ENCODE data around the gene FIG4. TPM values are rescaled to one million over a fixed set of nuclear protein-coding genes. Genes with fewer than 3 reads are reported as not detected.

The FIG4 gene
- total and polyA plus RNA-seq, 2 of the 4 experiments (the other 2 are of a cell fraction): 12.1 to 15.4 TPM

DNA sequence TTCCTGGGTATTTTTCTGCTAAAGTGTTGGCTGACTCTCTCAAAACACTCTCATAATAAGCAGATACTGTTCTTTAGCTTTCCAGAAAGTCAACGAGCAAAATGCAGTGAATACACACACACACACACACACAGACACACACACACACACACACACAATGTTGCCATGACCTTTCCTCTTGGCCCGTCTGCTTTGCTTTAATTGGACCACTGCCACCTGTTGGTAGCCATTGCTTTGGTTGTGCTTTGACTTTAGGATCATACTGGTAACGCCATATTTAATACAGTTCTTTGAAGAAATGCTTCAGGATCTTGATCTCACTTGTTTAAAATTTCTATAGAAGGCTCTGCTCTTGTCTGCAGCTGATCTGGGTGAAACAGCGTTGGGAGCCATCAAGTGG, 4.4 kb downstream of the FIG4 start:
- H2AFZ ChIP-seq (replicated peaks; ENCODE audit: low read length, poor library complexity): no peak overlapping the region
- H2BK5ac ChIP-seq (ENCODE audit: low read depth, low read length, poor library complexity, severe bottlenecking): no peak overlapping the region
- peaks cover 1% of the 10 kb centered on the region; the same call in 1 of the 2 replicates for H3K36me3 ChIP-seq (ENCODE audit: control insufficient read depth, insufficient read depth, low read length)
- no peak overlapping the region for H3K14ac ChIP-seq (replicated peaks; ENCODE audit: low read depth, low read length)
- intact Hi-C loops (cut with micrococcal nuclease) (loop anchor here (10.0 kb wide), 1 partner anchor 311 kb away; the partner anchor contains the start of gene CD164), in situ Hi-C loops (cut with MboI; ENCODE audit: low sequenced_read_pairs) (no loop called here), dilution Hi-C loops (cut with HindIII; ENCODE audit: low sequenced_read_pairs, unreplicated experiment) (no loop called here)
- H3K4ac ChIP-seq (ENCODE audit: low read depth, low read length): no peak overlapping the region
- no peak overlapping the region for H3K23ac ChIP-seq (ENCODE audit: low read depth, low read length)
- H4K8ac ChIP-seq (ENCODE audit: low read depth in 2 of 2, low read length in 2 of 2): no peak overlapping the region
- H2BK120ac ChIP-seq (ENCODE audit: low read depth, low read length): no peak overlapping the region
- BruUV-seq (replicated peaks): no TSS peak
- H2AK5ac ChIP-seq (ENCODE audit: low read depth, low read length): no peak overlapping the region
- no peaks in the 10 kb centered on the region for H4K20me1 ChIP-seq (ENCODE audit: insufficient read depth, low read length)
- no peak overlapping the region for H3K9ac ChIP-seq (ENCODE audit: low read depth, low read length)
- no peak overlapping the region for H3K27ac ChIP-seq (ENCODE audit: insufficient read depth, low read length)
- no peak overlapping the region for H4K91ac ChIP-seq (ENCODE audit: insufficient read depth, low read depth, low read length)
- no peaks in the 10 kb centered on the region for H3K4me1 ChIP-seq (ENCODE audit: control insufficient read depth, insufficient read depth, low read length)
- peaks cover 3% of the 10 kb centered on the region; the same call in 1 of the 2 replicates for H3K9me1 ChIP-seq (ENCODE audit: insufficient read depth, low read length)
- ATAC-seq (ENCODE audit: low read depth) (no peak), DNase-seq (no peak)
- no peak overlapping the region for H4K5ac ChIP-seq (ENCODE audit: low read depth, low read length)
- no CpG with 5 or more reads among the region's 4 CpGs for WGBS, 2 experiments (ENCODE audit: extremely low coverage in 2 of 2, insufficient read length in 1 of 2)
- H3K27me3 ChIP-seq (ENCODE audit: control insufficient read depth, insufficient read depth, low read length): no peaks in the 10 kb centered on the region
- POLR2A ChIA-PET (ENCODE audit: unreplicated experiment): no interaction called here
- no peak overlapping the region for H3K56ac ChIP-seq (ENCODE audit: extremely low read depth, insufficient read depth, low read length)
- H3K4me3 ChIP-seq (ENCODE audit: insufficient read depth, low read depth, low read length): no peak overlapping the region
- peaks cover 3 to 4% of the 10 kb centered on the region in 2 experiments; a peak in 3 of 4 replicates for H3K79me1 ChIP-seq (ENCODE audit: low read depth in 1 of 2, low read length in 2 of 2)
- no peak overlapping the region for H2AK9ac ChIP-seq (replicated peaks; ENCODE audit: low read depth, low read length, poor library complexity)
- no peaks in the 10 kb centered on the region for H3K9me3 ChIP-seq (ENCODE audit: control insufficient read depth, insufficient read depth, low read length)
- H3K4me2 ChIP-seq (ENCODE audit: low read depth, low read length): no peak overlapping the region
- H2BK20ac ChIP-seq (ENCODE audit: low read depth, low read length): no peak overlapping the region
- no peak overlapping the region for H2BK15ac ChIP-seq (ENCODE audit: low read depth, low read length)
- CTCF ChIA-PET: no interaction called here
- no peak overlapping the region for H3K18ac ChIP-seq (ENCODE audit: low read depth, low read length)
- no peak for TF ChIP-seq CEBPB (IDR thresholded peaks at IDR 0.05; ENCODE audit: low read depth, low read length)
- no peak for TF ChIP-seq FOS (IDR thresholded peaks at IDR 0.05; ENCODE audit: low read depth, low read length)
- TF ChIP-seq NFE2L2 (IDR thresholded peaks at IDR 0.05; ENCODE audit: low read depth, low read length): no peak
- no peak for TF ChIP-seq MXI1 (IDR thresholded peaks at IDR 0.05; ENCODE audit: borderline replicate concordance, low read depth, low read length)
- no peak for TF ChIP-seq RCOR1 (IDR thresholded peaks at IDR 0.05; ENCODE audit: insufficient replicate concordance, low read length)
- TF ChIP-seq RAD21 (IDR thresholded peaks at IDR 0.05; ENCODE audit: low read length): no peak
- no peak for TF ChIP-seq MAFK (IDR thresholded peaks at IDR 0.05; ENCODE audit: low read depth, low read length)
- TF ChIP-seq POLR2A (IDR thresholded peaks at IDR 0.05; ENCODE audit: low read depth, low read length): no peak
- no peak for TF ChIP-seq BHLHE40 (IDR thresholded peaks at IDR 0.05; ENCODE audit: low read depth, low read length)
- TF ChIP-seq RFX5 (IDR thresholded peaks at IDR 0.05; ENCODE audit: low read depth, low read length): no peak
- TF ChIP-seq, protein P1, sequence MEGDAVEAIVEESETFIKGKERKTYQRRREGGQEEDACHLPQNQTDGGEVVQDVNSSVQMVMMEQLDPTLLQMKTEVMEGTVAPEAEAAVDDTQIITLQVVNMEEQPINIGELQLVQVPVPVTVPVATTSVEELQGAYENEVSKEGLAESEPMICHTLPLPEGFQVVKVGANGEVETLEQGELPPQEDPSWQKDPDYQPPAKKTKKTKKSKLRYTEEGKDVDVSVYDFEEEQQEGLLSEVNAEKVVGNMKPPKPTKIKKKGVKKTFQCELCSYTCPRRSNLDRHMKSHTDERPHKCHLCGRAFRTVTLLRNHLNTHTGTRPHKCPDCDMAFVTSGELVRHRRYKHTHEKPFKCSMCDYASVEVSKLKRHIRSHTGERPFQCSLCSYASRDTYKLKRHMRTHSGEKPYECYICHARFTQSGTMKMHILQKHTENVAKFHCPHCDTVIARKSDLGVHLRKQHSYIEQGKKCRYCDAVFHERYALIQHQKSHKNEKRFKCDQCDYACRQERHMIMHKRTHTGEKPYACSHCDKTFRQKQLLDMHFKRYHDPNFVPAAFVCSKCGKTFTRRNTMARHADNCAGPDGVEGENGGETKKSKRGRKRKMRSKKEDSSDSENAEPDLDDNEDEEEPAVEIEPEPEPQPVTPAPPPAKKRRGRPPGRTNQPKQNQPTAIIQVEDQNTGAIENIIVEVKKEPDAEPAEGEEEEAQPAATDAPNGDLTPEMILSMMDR (conservative IDR thresholded peaks at IDR 0.05; ENCODE audit: low read depth, low read length): no peak
- TF ChIP-seq, protein P2, sequence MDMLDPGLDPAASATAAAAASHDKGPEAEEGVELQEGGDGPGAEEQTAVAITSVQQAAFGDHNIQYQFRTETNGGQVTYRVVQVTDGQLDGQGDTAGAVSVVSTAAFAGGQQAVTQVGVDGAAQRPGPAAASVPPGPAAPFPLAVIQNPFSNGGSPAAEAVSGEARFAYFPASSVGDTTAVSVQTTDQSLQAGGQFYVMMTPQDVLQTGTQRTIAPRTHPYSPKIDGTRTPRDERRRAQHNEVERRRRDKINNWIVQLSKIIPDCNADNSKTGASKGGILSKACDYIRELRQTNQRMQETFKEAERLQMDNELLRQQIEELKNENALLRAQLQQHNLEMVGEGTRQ (IDR thresholded peaks at IDR 0.05; ENCODE audit: low read depth, low read length): no peak
- no peak for TF ChIP-seq SMC3 (IDR thresholded peaks at IDR 0.05; ENCODE audit: low read depth, low read length)
- TF ChIP-seq, protein P3, sequence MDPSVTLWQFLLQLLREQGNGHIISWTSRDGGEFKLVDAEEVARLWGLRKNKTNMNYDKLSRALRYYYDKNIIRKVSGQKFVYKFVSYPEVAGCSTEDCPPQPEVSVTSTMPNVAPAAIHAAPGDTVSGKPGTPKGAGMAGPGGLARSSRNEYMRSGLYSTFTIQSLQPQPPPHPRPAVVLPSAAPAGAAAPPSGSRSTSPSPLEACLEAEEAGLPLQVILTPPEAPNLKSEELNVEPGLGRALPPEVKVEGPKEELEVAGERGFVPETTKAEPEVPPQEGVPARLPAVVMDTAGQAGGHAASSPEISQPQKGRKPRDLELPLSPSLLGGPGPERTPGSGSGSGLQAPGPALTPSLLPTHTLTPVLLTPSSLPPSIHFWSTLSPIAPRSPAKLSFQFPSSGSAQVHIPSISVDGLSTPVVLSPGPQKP (IDR thresholded peaks at IDR 0.05; ENCODE audit: borderline replicate concordance, low read depth, low read length): no peak
- TF ChIP-seq MAZ (IDR thresholded peaks at IDR 0.05; ENCODE audit: borderline replicate concordance, low read depth, low read length): no peak
- TF ChIP-seq CHD1 (IDR thresholded peaks at IDR 0.05; ENCODE audit: low read depth, low read length): no peak
